ENCODE data around the gene SLC4A1.

SLC4A1 gene

DNA sequence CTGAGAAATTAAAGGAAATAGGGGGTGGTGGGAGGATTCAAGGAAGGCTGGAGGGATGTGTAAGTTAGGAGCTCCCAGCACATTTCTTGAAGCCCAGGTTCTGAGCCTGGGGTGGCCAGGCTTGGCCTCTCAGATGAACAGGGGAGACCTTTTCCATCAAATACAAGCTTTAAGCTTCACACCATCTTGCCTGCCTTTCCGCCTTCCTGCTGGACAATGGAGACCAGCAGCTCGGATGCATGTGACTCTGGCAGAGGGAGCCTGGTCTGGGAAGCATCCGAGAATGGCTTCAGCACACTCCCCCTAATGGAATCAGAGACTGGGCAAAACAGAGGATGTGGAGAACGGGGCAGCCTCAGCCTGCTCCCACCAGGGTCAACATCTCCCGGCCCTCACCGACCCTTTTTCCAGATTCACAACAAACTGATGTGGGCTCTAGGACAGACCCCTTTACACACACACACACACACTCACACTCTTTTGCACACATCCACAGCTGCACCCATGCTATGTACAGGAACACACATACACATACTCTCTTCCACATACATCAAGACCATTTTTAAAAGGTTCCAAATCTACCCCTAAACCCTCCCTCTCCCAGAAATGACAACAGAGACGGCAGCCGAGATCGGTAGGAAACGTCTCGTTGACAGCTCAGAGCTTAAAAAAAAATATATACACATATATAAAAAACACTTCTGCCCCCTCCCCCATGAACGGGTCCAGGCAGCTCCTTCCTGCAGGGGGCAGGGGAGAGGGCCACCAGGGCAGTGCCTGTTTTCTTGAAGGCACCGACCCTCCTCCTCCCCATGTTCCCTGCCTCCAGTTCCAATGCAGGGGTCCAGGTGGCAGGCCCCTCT, 61.7 kb downstream of the SLC4A1 start:
- no peak for DNase-seq (ENCODE audit: low read depth)

GRCh38 chr17:44204441-44204882, 63.5 kb downstream of the SLC4A1 start:
- no peak for DNase-seq (ENCODE audit: low read depth)

DNA sequence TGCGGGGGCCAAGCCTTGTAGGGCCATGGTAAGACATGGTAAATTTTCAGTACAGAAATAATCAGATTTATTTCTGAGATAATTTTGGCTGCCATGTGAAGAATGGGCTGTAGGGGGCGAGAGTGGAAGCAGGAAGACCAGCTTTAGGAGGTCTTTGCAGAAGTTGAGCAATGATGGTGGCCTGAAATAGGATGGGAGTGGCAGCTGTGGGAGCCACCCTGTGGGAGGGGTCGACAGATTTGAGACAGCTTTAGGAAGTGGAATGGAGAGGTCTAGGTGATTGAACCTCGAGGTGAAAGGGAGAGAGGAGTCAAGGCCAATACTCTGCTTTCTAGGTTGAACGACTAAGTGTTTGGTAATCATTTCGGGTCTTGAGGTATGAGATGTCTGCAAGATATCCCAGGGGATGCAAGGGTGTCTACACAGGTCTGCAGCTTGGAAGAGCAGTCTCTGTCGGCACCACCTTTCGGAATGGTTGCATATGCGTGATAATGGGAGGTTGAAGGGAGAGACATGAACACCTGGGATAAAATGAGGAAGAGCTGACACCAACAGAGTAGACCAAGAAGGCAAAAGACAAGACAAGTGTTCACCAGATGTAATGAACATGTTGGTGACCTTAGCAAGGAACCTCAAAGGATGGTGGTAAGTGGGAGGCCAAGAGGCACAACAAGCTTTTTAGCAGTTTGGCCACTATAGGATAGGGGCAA, 64.0 kb downstream of the SLC4A1 start:
- no peak for DNase-seq (ENCODE audit: low read depth)

DNA sequence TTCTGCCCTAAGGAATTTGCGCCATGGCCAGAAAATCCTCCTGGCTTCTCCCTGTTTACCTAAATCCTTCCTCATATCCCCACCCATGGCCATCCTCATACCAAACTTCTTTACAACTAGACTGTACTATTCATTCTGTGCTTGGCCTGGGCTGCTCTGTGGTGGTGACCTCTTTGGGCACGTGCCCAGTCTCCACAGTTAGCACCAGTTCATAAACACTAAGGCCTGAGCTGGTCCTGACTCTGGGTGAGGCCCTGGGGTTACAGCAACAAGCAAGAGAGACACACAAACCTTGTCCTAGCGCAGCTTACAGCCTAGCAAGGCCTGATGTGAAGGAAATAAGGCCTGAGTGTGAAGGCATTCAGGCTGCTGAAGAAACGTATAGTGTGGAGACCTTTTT, 65.2 kb downstream of the SLC4A1 start:
- DNase-seq (ENCODE audit: low read depth): no peak

GRCh38 chr17:44200478-44201155, 67.3 kb downstream of the SLC4A1 start:
- DNase-seq (ENCODE audit: low read depth): no peak

- DNase-seq (ENCODE audit: low read depth): peak; percentile 82
Measured at GRCh38 chr17:44199553-44200477, 68.1 kb downstream of the SLC4A1 start, which contains the start of gene ATXN7L3. Gene ATXN7L3, minus strand, starts transcription at chr17:44199884. Its CDS starts 1,814 bp downstream, at chr17:44198070.

DNA sequence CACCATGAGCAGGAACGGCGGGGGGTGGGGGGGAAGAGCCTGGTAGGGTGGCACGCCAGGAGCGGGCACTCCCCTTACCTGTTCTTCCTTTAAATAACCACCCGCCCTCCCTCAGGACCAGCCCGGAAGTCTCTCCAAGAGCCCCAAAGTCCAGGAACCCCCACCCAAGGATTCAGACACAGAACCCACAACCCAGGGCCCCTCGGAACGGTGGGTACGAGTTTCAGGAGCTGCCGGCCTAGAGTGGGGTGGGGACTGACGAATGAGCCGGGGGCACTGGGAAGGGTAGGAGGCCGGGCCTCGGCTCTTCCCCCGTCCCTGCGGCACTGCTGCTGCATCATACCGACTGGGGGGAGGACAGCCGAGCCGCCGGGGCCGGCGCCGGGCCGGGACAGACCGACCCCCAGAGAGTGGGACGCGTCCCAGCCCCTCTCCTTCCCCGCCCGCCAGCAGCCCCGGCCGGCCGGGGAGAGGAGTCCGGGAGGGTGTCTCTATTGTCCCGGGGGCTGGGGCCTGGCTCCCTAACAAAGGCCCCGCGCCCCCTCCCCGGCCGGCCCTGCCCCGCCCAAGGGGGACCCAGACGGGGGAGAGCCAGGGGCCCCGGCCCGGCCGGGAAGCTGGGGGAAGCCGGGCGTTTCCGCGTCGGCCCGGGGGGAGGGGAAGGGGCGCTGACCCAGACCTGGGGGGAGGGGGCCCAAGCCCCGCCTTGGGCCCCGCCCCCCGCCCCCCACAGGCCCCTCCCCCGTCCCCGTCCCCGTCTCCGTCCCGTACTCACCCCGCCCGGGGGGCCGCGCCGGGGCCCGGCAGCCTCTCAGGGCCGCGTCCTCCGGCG, 69.0 kb downstream of the SLC4A1 start:
- DNase-seq (ENCODE audit: low read depth): no peak
